Hepatocyte (in vitro differentiated cells): ENCODE measurements around the gene BAG5.

ENCODE experiments used
- EZH2 ChIP-seq: fragments of 200-600 bp; sonication (generic); IDR thresholded peaks from 2 replicates; pipeline ENCODE4 v1.6.1; 2016; ENCODE audit warnings: antibody characterized with exemption, mild to moderate bottlenecking, borderline replicate concordance
- EZH2phosphoT487 ChIP-seq: fragments of 200-600 bp; sonication (generic); IDR thresholded peaks from one replicate; pipeline ENCODE4 v1.6.1; 2018; ENCODE audit warnings: antibody characterized with exemption, mild to moderate bottlenecking, low read depth, moderate library complexity; ENCODE audit not compliant: unreplicated experiment, severe bottlenecking
- TF ChIP-seq, protein P1 (sequence below): fragments of 200-600 bp; sonication (generic); IDR thresholded peaks from 2 replicates; pipeline ENCODE4 v1.5.1; 2016; ENCODE audit warnings: antibody characterized with exemption, mild to moderate bottlenecking; ENCODE audit not compliant: poor library complexity

DNA sequence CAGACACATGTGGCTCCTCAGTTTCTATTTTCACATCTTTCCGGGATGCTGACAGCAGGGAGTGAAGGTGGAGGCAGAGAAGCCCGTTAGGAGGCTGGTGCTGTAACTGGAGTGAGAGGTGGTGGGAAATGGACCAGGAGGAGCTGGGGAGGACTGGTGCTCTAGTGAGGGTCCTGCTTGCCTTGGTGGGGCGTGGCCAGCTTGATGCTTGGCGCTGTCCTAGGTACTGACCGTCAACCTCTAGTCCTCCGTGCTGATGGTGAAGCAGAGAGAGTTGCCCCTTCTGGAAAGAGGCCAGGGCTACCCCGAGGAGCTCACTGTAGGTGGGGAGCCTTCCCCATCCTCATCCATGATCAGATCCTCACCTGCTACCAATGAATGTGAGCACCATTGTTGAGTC, 32.1 kb downstream of the BAG5 start:
- TF ChIP-seq, protein P1, sequence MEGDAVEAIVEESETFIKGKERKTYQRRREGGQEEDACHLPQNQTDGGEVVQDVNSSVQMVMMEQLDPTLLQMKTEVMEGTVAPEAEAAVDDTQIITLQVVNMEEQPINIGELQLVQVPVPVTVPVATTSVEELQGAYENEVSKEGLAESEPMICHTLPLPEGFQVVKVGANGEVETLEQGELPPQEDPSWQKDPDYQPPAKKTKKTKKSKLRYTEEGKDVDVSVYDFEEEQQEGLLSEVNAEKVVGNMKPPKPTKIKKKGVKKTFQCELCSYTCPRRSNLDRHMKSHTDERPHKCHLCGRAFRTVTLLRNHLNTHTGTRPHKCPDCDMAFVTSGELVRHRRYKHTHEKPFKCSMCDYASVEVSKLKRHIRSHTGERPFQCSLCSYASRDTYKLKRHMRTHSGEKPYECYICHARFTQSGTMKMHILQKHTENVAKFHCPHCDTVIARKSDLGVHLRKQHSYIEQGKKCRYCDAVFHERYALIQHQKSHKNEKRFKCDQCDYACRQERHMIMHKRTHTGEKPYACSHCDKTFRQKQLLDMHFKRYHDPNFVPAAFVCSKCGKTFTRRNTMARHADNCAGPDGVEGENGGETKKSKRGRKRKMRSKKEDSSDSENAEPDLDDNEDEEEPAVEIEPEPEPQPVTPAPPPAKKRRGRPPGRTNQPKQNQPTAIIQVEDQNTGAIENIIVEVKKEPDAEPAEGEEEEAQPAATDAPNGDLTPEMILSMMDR: no peak
- TF ChIP-seq EZH2 (no peak), EZH2phosphoT487 (no peak)
